K562 (cell line): ENCODE data around the gene TTLL11. TPM values are rescaled to one million over a fixed set of nuclear protein-coding genes. Genes with fewer than 3 reads are reported as not detected.

Source experiments
- ATAC-seq: fragments of 200-7000 bp; cut with Tn5 transposase; 3 replicates; pipeline ENCODE4 v1.9.1; 2020; ENCODE audit warnings: moderate library complexity
- BruUV-seq: library from RNA; stranded (reverse); fragments of 400-500 nt; replicated peaks from 2 replicates; lab custom pipeline; 2021; lab: Mats Ljungman, UMichigan
- CTCF ChIA-PET: fragments of 300-600 bp; formaldehyde crosslinking; extraction: SDS; loops from one replicate; lab custom pipeline; 2021; ENCODE audit warnings: low intra/inter-chr PET ratio; lab: Yijun Ruan, JAX
- POLR2A ChIA-PET: fragments of 300-600, 350-650 bp; sonication (Branson Sonifier 250); formaldehyde crosslinking; extraction: SDS; loops from one replicate; lab custom pipeline; 2021; ENCODE audit warnings: antibody characterized with exemption, inconsistent platforms; lab: Yijun Ruan, JAX
- DNase-seq, 4 experiments: peaks; one replicate each; pipeline versions ENCODE4 v3.0.0 to v3.0.0-alpha.2; 2011 to 2018; ENCODE audit warnings: low spot score in 3 of 4, mixed read lengths in 3 of 4; ENCODE audit errors: extremely low read depth in 1 of 4
- FAIRE-seq: peaks from 2 replicates; lab custom pipeline; 2011; peaks lifted over from hg19 to GRCh38; lab: Jason Lieb, UNC
- H2AFZ ChIP-seq: 2 replicates; pipeline ENCODE4 v1.6.0; 2011; ENCODE audit warnings: low read depth, low read length, control low read depth, inconsistent platforms
- H3K27ac ChIP-seq: fragments of 200-600 bp; 3 replicates; pipeline ENCODE4 v1.8.0; 2011; ENCODE audit warnings: low read depth, mild to moderate bottlenecking, control low read depth, inconsistent platforms, low read length, moderate library complexity, mixed read lengths; ENCODE audit errors: extremely low read depth
- H3K27me3 ChIP-seq, 2 experiments: fragments of 300-600 bp in 1 of 2; 2 replicates in 1 of 2; 3 replicates in 1 of 2; pipeline versions ENCODE4 v1.6.0 to v1.8.0; 2011; ENCODE audit warnings: inconsistent platforms in 2 of 2, low read length in 2 of 2, mild to moderate bottlenecking in 1 of 2, mixed read lengths in 1 of 2, moderate library complexity in 1 of 2; ENCODE audit not compliant: control insufficient read depth in 2 of 2, insufficient read depth in 2 of 2
- H3K36me3 ChIP-seq: fragments of 300-600 bp; 3 replicates; pipeline ENCODE4 v1.8.0; 2011; ENCODE audit warnings: mild to moderate bottlenecking, low read length, inconsistent platforms; ENCODE audit not compliant: control insufficient read depth, insufficient read depth
- H3K4me1 ChIP-seq, 2 experiments: fragments of 200-600 bp in 1 of 2; replicated peaks in 1 of 2; 2 replicates in 1 of 2; 3 replicates in 1 of 2; pipeline versions ENCODE4 v1.5.1 to v1.8.0; 2011; ENCODE audit warnings: inconsistent platforms in 2 of 2, low read length in 2 of 2, mild to moderate bottlenecking in 1 of 2, mixed read lengths in 1 of 2, moderate library complexity in 1 of 2; ENCODE audit not compliant: control insufficient read depth in 2 of 2, insufficient read depth in 2 of 2
- H3K4me2 ChIP-seq: 2 replicates; pipeline ENCODE4 v1.6.1; 2011; ENCODE audit warnings: low read length, control low read depth, inconsistent platforms, mixed read lengths; ENCODE audit not compliant: insufficient read depth
- H3K4me3 ChIP-seq: fragments of 200-600 bp; sonication (generic), shearing (Covaris generic); 2 replicates; pipeline ENCODE4 v1.5.1; 2016; ENCODE audit warnings: control low read depth, inconsistent platforms
- H3K79me2 ChIP-seq: fragments of 200-600 bp; 3 replicates; pipeline ENCODE4 v1.8.0; 2011; ENCODE audit warnings: low read length, inconsistent platforms; ENCODE audit not compliant: control insufficient read depth, insufficient read depth
- H3K9ac ChIP-seq, 2 experiments: 2 replicates each; pipeline versions ENCODE4 v1.6.0 to v1.6.1; 2011; ENCODE audit warnings: low read depth in 2 of 2, low read length in 2 of 2, control low read depth in 1 of 2, inconsistent platforms in 1 of 2, mild to moderate bottlenecking in 1 of 2, mixed read lengths in 1 of 2; ENCODE audit not compliant: insufficient read depth in 1 of 2
- H3K9me1 ChIP-seq: one replicate; pipeline ENCODE4 v1.6.0; 2011; ENCODE audit warnings: inconsistent platforms, mild to moderate bottlenecking, low read length, moderate library complexity; ENCODE audit not compliant: control insufficient read depth, insufficient read depth
- H3K9me3 ChIP-seq: replicated peaks from 2 replicates; pipeline ENCODE4 v1.5.1; 2011; ENCODE audit warnings: low read depth, low read length, inconsistent platforms; ENCODE audit not compliant: control insufficient read depth, insufficient read depth
- H4K20me1 ChIP-seq: replicated peaks from 2 replicates; pipeline ENCODE4 v1.6.1; 2011; ENCODE audit warnings: low read length, inconsistent platforms, mixed read lengths; ENCODE audit not compliant: control insufficient read depth, insufficient read depth
- CHD4 ChIP-seq: fragments of 200-600 bp; sonication (generic); IDR thresholded peaks from 3 replicates; pipeline ENCODE4 v1.6.1; 2012; ENCODE audit warnings: low read depth, mild to moderate bottlenecking, mixed read lengths, low read length, inconsistent platforms; ENCODE audit not compliant: insufficient read depth, insufficient replicate concordance, poor library complexity, severe bottlenecking
- MED1 ChIP-seq: sonication (generic); formaldehyde crosslinking; IDR thresholded peaks from 2 replicates; pipeline ENCODE4 v1.8.1; 2023; ENCODE audit warnings: missing genetic modification reagents, borderline replicate concordance
- MEIS2 ChIP-seq: fragments of 450-650 bp; IDR thresholded peaks from 2 replicates; pipeline ENCODE4 v1.6.1; 2014; ENCODE audit warnings: mild to moderate bottlenecking; ENCODE audit not compliant: partially characterized antibody
- POLR2AphosphoS2 ChIP-seq: IDR thresholded peaks from 2 replicates; pipeline ENCODE4 v1.6.1; 2012; ENCODE audit warnings: low read length, improper control_type of control experiment
- RFX7 ChIP-seq: fragments of 250-450 bp; sonication (Bioruptor Pico); IDR thresholded peaks from 2 replicates; pipeline ENCODE4 v1.5.1; 2021; ENCODE audit warnings: mild to moderate bottlenecking
- ZNF316 ChIP-seq: fragments of 450-650 bp; IDR thresholded peaks from 2 replicates; pipeline ENCODE4 v1.6.1; 2016
- ZNF778 ChIP-seq: fragments of 450-650 bp; formaldehyde crosslinking; IDR thresholded peaks from 2 replicates; pipeline ENCODE4 v1.4.0; 2020; ENCODE audit warnings: mild to moderate bottlenecking, moderate library complexity
- WGBS: fragments of 100-300 bp; shearing (Covaris generic); methylation state at CpG from one replicate; pipeline ENCODE4 v1.1.6; 2016; ENCODE audit warnings: low coverage, mixed read lengths; ENCODE audit not compliant: insufficient coverage; ENCODE audit errors: missing lambda C conversion rate; 5-methylcytosine and 5-hydroxymethylcytosine counted together
- in situ Hi-C: fragments of 300-500 bp; cut with MboI; formaldehyde crosslinking; loops from 4 replicates; pipeline ENCODE4 v1.15.0; 2018; ENCODE audit warnings: inconsistent platforms, mixed read lengths
- intact Hi-C: fragments of 100-400 bp; cut with micrococcal nuclease; formaldehyde crosslinking; loops from 2 replicates; pipeline ENCODE4 v1.14.2; 2022
- polyA plus RNA-seq, 8 experiments: library from polyadenylated mRNA; depleted of rRNA in 4 of 8; stranded (reverse) in 5 of 8; unstranded in 3 of 8; fragments of >200 nt; fragmentation: Nextera tagmentation in 2 of 8; fragmentation: Illumina TruSeq in 1 of 8; extraction: Ambion mirVana in 2 of 8; extraction: Trizol in 1 of 8; gene quantifications; 2 replicates each; pipeline versions ENCODE4 v1.2.1 to v1.2.3, GENCODE V29; 2011 to 2014; ENCODE audit warnings: inconsistent platforms in 1 of 8, missing spikeins in 1 of 8
- total RNA-seq, 7 experiments: library from RNA; depleted of rRNA in 6 of 7; stranded (reverse); fragments of >200 nt in 6 of 7; fragmentation: Illumina TruSeq in 2 of 7; extraction: Trizol in 2 of 7; gene quantifications; 2 replicates each; pipeline versions ENCODE4 v1.2.1 to v1.2.3, GENCODE V29; 2011 to 2021; ENCODE audit warnings: low replicate concordance in 1 of 7
- TF ChIP-seq, protein P1 (sequence below): fragments of 450-650 bp; IDR thresholded peaks from 2 replicates; pipeline ENCODE4 v1.6.1; 2016; ENCODE audit warnings: low read depth
- TF ChIP-seq, protein P2 (sequence below): fragments of 450-650 bp; IDR thresholded peaks from one replicate; pipeline ENCODE4 v1.6.1; 2018; ENCODE audit warnings: mild to moderate bottlenecking, moderate library complexity; ENCODE audit not compliant: partially characterized antibody
- TF ChIP-seq, protein P3 (sequence below): sonication (generic); formaldehyde crosslinking; IDR thresholded peaks from 2 replicates; pipeline ENCODE4 v1.8.1; 2023; ENCODE audit warnings: mild to moderate bottlenecking, missing genetic modification reagents
- TF ChIP-seq, protein P4 (sequence below): sonication (generic); formaldehyde crosslinking; IDR thresholded peaks from 2 replicates; pipeline ENCODE4 v1.9.0; 2022; ENCODE audit warnings: mild to moderate bottlenecking, missing genetic modification reagents

Gene TTLL11
- total and polyA plus RNA-seq, 9 of the 15 experiments (the other 6 are each of a cell fraction or from before 2014, with no cell fraction given): 0.83 to 4.4 (median 2.7) TPM

DNA sequence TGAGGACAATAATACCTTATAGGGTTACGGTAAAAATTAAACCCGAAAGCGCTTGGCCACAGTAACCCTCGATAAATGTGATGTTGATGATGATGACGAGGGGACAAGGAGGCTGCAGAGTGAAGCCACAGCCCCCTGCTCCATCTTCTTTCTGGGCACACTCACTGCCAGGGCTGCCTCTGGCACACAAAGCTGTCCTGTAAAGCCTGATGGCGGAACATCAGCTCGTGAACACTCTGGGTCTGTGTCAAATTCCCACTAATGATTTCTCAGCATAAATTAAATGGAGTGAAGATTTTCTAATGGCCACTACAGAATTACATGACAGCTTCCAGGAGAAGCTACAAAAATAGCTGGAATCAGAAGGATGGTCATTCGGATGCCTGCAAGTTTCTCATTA is 142.2 kb downstream of the TTLL11 start:
- 6% methylated on average over 8 of the region's 8 CpGs for WGBS
- POLR2A ChIA-PET: no interaction called here
- no peak for FAIRE-seq
- TF ChIP-seq CHD4 (no peak), ZNF778 (CRISPR knock-in tag) (no peak), POLR2AphosphoS2 (no peak), RFX7 (CRISPR knock-in tag) (no peak), MED1 (no peak), MEIS2 (no peak), ZNF316 (no peak)
- TF ChIP-seq, protein P1, sequence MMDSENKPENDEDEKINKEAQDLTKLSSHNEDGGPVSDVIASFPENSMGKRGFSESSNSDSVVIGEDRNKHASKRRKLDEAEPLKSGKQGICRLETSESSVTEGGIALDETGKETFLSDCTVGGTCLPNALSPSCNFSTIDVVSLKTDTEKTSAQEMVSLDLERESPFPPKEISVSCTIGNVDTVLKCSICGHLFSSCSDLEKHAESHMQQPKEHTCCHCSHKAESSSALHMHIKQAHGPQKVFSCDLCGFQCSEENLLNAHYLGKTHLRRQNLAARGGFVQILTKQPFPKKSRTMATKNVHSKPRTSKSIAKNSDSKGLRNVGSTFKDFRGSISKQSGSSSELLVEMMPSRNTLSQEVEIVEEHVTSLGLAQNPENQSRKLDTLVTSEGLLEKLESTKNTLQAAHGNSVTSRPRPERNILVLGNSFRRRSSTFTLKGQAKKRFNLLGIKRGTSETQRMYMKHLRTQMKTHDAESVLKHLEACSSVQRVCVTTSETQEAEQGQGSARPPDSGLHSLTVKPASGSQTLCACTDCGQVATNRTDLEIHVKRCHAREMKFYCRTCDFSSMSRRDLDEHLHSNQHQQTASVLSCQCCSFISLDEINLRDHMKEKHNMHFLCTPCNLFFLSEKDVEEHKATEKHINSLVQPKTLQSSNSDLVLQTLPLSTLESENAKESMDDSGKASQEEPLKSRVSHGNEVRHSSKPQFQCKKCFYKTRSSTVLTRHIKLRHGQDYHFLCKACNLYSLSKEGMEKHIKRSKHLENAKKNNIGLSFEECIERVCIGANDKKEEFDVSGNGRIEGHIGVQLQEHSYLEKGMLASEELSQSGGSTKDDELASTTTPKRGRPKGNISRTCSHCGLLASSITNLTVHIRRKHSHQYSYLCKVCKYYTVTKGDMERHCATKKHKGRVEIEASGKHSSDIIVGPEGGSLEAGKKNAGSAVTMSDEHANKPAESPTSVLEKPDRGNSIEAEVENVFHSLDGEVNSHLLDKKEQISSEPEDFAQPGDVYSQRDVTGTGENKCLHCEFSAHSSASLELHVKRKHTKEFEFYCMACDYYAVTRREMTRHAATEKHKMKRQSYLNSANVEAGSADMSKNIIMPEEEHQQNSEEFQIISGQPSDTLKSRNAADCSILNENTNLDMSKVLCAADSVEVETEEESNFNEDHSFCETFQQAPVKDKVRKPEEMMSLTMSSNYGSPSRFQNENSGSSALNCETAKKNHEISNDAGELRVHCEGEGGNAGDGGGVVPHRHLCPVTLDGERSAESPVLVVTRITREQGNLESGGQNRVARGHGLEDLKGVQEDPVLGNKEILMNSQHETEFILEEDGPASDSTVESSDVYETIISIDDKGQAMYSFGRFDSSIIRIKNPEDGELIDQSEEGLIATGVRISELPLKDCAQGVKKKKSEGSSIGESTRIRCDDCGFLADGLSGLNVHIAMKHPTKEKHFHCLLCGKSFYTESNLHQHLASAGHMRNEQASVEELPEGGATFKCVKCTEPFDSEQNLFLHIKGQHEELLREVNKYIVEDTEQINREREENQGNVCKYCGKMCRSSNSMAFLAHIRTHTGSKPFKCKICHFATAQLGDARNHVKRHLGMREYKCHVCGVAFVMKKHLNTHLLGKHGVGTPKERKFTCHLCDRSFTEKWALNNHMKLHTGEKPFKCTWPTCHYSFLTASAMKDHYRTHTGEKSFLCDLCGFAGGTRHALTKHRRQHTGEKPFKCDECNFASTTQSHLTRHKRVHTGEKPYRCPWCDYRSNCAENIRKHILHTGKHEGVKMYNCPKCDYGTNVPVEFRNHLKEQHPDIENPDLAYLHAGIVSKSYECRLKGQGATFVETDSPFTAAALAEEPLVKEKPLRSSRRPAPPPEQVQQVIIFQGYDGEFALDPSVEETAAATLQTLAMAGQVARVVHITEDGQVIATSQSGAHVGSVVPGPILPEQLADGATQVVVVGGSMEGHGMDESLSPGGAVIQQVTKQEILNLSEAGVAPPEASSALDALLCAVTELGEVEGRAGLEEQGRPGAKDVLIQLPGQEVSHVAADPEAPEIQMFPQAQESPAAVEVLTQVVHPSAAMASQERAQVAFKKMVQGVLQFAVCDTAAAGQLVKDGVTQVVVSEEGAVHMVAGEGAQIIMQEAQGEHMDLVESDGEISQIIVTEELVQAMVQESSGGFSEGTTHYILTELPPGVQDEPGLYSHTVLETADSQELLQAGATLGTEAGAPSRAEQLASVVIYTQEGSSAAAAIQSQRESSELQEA: no peak
- TF ChIP-seq, protein P2, sequence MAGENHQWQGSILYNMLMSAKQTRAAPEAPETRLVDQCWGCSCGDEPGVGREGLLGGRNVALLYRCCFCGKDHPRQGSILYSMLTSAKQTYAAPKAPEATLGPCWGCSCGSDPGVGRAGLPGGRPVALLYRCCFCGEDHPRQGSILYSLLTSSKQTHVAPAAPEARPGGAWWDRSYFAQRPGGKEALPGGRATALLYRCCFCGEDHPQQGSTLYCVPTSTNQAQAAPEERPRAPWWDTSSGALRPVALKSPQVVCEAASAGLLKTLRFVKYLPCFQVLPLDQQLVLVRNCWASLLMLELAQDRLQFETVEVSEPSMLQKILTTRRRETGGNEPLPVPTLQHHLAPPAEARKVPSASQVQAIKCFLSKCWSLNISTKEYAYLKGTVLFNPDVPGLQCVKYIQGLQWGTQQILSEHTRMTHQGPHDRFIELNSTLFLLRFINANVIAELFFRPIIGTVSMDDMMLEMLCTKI: no peak
- TF ChIP-seq, protein P3, sequence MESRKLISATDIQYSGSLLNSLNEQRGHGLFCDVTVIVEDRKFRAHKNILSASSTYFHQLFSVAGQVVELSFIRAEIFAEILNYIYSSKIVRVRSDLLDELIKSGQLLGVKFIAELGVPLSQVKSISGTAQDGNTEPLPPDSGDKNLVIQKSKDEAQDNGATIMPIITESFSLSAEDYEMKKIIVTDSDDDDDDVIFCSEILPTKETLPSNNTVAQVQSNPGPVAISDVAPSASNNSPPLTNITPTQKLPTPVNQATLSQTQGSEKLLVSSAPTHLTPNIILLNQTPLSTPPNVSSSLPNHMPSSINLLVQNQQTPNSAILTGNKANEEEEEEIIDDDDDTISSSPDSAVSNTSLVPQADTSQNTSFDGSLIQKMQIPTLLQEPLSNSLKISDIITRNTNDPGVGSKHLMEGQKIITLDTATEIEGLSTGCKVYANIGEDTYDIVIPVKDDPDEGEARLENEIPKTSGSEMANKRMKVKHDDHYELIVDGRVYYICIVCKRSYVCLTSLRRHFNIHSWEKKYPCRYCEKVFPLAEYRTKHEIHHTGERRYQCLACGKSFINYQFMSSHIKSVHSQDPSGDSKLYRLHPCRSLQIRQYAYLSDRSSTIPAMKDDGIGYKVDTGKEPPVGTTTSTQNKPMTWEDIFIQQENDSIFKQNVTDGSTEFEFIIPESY: no peak
- TF ChIP-seq, protein P4, sequence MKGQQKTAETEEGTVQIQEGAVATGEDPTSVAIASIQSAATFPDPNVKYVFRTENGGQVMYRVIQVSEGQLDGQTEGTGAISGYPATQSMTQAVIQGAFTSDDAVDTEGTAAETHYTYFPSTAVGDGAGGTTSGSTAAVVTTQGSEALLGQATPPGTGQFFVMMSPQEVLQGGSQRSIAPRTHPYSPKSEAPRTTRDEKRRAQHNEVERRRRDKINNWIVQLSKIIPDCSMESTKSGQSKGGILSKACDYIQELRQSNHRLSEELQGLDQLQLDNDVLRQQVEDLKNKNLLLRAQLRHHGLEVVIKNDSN (CRISPR knock-in tag): no peak

More for the DNA sequence above, 142.2 kb downstream of the TTLL11 start:
- H3K4me3 ChIP-seq: no peak overlapping the region
- H3K4me2 ChIP-seq: no peak overlapping the region
- DNase-seq (no peak), ATAC-seq (no peak)
- H3K27ac ChIP-seq: no peak overlapping the region
- no TSS peak for BruUV-seq
- CTCF ChIA-PET: no interaction called here
- peaks cover 34 to 49% of the 10 kb centered on the region in 2 experiments for H3K27me3 ChIP-seq
- no peaks in the 10 kb centered on the region for H3K9me3 ChIP-seq
- no peaks in the 10 kb centered on the region for H3K36me3 ChIP-seq
- H2AFZ ChIP-seq: no peak overlapping the region
- no peaks in the 10 kb centered on the region for H3K4me1 ChIP-seq
- H3K79me2 ChIP-seq: no peaks in the 10 kb centered on the region
- in situ Hi-C loops: no loop called here
- H3K9ac ChIP-seq: no peak overlapping the region
- intact Hi-C loops: no loop called here
- H4K20me1 ChIP-seq: no peaks in the 10 kb centered on the region; the same call in 1 of the 2 replicates
- no peaks in the 10 kb centered on the region for H3K9me1 ChIP-seq
